ENCODE results near the gene CAMTA1.

Gene CAMTA1

DNA sequence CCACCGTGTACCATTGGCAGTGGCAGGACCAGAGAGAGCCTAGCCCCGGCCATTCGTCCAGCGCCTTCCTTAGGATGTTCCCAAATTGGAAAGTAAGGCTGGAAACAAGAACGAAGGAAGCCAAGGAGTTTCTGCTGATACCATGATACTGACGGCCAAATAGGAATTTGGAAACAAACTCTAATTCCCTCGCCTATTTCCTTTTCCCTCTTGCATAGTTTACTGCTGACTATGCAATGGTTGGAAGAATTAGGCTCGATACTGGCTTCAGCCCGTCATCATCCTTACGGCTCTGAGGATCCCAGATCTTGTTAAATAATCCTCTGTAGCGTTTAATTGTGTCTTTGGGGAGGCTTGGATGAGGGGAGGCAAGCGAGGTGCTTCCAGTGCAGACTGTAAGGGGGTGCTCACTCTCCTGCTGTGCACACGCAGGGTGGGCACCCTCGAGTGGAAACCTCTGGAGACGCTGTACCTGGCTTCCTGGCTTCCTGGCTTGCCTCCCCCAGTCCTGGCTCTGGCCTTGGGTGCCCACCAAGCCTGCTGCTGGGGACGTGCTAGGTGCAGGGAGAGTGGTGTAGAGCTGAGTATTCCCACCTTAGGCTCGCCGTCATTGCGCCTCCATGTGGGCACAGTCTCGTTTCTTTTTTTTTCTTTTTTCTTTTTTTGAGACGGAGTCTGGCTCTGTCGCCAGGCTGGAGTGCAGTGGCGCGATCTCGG, 27.4 kb upstream of the CAMTA1 start:
- no peak overlapping the region for H3K9ac ChIP-seq (ENCODE audit: low read length in 2 of 2)
- no peak overlapping the region for H3K27ac ChIP-seq (ENCODE audit: low read length)
- no peaks in the 10 kb centered on the region for H3K4me1 ChIP-seq (ENCODE audit: control insufficient read depth, insufficient read depth, low read length)

GRCh38 chr1:6761196-6761737, 24.0 kb upstream of the CAMTA1 start:
- Histone ChIP-seq H3K27ac (ENCODE audit: low read length) (no peak overlapping the region), H3K4me3 (ENCODE audit: low read length in 2 of 2) (no peak overlapping the region), H3K36me3 (ENCODE audit: control insufficient read depth in 2 of 2, insufficient read depth in 2 of 2, low read length in 2 of 2) (no peaks in the 10 kb centered on the region), H3K27me3 (ENCODE audit: control insufficient read depth in 1 of 2, insufficient read depth in 2 of 2, low read length in 2 of 2) (no peaks in the 10 kb centered on the region), H3K9me3 (ENCODE audit: control insufficient read depth in 2 of 2, low read length in 2 of 2) (no peaks in the 10 kb centered on the region), H3K4me1 (ENCODE audit: control insufficient read depth, insufficient read depth, low read length) (no peaks in the 10 kb centered on the region), H3K9ac (ENCODE audit: low read length in 2 of 2) (no peak overlapping the region)

More for the DNA sequence above, 27.4 kb upstream of the CAMTA1 start:
- Histone ChIP-seq H3K27me3 (ENCODE audit: control insufficient read depth in 1 of 2, insufficient read depth in 2 of 2, low read length in 2 of 2) (no peaks in the 10 kb centered on the region), H3K9me3 (ENCODE audit: control insufficient read depth in 2 of 2, low read length in 2 of 2) (no peaks in the 10 kb centered on the region), H3K36me3 (ENCODE audit: control insufficient read depth in 2 of 2, insufficient read depth in 2 of 2, low read length in 2 of 2) (no peaks in the 10 kb centered on the region), H3K4me3 (ENCODE audit: low read length in 2 of 2) (no peak overlapping the region)

DNA sequence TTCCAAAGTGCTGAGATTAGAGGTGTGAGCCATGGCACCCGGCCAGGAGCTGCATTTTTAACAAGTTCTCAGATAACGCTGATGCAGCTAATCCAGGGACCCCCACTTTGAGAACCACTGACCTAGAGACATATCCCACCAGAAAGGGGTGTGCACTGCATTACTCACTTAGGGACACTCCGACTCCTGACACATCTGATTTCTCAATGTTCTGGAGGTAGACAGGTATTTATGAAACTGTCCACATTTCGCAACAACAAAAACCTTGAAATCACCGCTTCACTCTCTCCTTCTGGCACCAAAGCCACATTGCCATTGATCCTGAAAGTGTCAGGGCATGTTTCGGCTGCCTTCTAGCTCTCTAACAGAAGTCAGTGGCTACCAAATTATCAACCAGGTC, 23.2 kb upstream of the CAMTA1 start:
- no peak overlapping the region for H3K9ac ChIP-seq (ENCODE audit: low read length in 2 of 2)
- no peak overlapping the region for H3K27ac ChIP-seq (ENCODE audit: low read length)
- H3K27me3 ChIP-seq (ENCODE audit: control insufficient read depth in 1 of 2, insufficient read depth in 2 of 2, low read length in 2 of 2): no peaks in the 10 kb centered on the region
- H3K36me3 ChIP-seq (ENCODE audit: control insufficient read depth in 2 of 2, insufficient read depth in 2 of 2, low read length in 2 of 2): no peaks in the 10 kb centered on the region
- no peak overlapping the region for H3K4me3 ChIP-seq (ENCODE audit: low read length in 2 of 2)
- no peaks in the 10 kb centered on the region for H3K4me1 ChIP-seq (ENCODE audit: control insufficient read depth, insufficient read depth, low read length)
- H3K9me3 ChIP-seq (ENCODE audit: control insufficient read depth in 2 of 2, low read length in 2 of 2): no peaks in the 10 kb centered on the region

- Histone ChIP-seq H3K36me3 (ENCODE audit: control insufficient read depth in 2 of 2, insufficient read depth in 2 of 2, low read length in 2 of 2) (no peaks in the 10 kb centered on the region), H3K4me3 (ENCODE audit: low read length in 2 of 2) (peak overlapping the region; percentile 40 to 55), H3K9me3 (ENCODE audit: control insufficient read depth in 2 of 2, low read length in 2 of 2) (no peaks in the 10 kb centered on the region), H3K4me1 (ENCODE audit: control insufficient read depth, insufficient read depth, low read length) (peaks cover 13% of the 10 kb centered on the region), H3K9ac (ENCODE audit: low read length in 2 of 2) (peak overlapping the region in 1 of 2 donors; percentile 0), H3K27ac (ENCODE audit: low read length) (peak overlapping the region; percentile 18), H3K27me3 (ENCODE audit: control insufficient read depth in 1 of 2, insufficient read depth in 2 of 2, low read length in 2 of 2) (peaks cover 0 to 2% of the 10 kb centered on the region in 2 donors)
These were observed 14.4 kb upstream of the CAMTA1 start for GRCh38 chr1:6770751-6771440.

DNA sequence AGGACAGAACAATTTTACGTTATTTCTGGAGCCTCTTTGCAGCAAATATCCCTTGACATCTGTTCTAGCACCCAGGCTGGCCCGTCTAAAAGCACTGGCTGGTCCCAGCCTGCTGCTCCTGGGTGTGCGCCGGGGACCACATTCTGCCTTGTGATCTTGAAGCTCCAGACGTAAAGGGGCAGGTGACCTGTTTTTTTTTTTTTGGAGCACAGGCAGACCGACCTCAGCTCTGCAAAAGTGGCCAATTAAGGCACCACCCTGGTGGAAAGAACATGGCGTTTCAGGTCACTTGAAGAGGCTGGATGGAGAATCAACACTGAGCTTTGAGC, 13.8 kb upstream of the CAMTA1 start:
- Histone ChIP-seq H3K4me1 (ENCODE audit: control insufficient read depth, insufficient read depth, low read length) (peaks cover 13% of the 10 kb centered on the region), H3K36me3 (ENCODE audit: control insufficient read depth in 2 of 2, insufficient read depth in 2 of 2, low read length in 2 of 2) (no peaks in the 10 kb centered on the region), H3K27ac (ENCODE audit: low read length) (peak overlapping the region; percentile 31), H3K9ac (ENCODE audit: low read length in 2 of 2) (no peak overlapping the region), H3K4me3 (ENCODE audit: low read length in 2 of 2) (peak overlapping the region; percentile 40 to 55), H3K9me3 (ENCODE audit: control insufficient read depth in 2 of 2, low read length in 2 of 2) (no peaks in the 10 kb centered on the region), H3K27me3 (ENCODE audit: control insufficient read depth in 1 of 2, insufficient read depth in 2 of 2, low read length in 2 of 2) (peaks cover 0 to 2% of the 10 kb centered on the region in 2 donors)

DNA sequence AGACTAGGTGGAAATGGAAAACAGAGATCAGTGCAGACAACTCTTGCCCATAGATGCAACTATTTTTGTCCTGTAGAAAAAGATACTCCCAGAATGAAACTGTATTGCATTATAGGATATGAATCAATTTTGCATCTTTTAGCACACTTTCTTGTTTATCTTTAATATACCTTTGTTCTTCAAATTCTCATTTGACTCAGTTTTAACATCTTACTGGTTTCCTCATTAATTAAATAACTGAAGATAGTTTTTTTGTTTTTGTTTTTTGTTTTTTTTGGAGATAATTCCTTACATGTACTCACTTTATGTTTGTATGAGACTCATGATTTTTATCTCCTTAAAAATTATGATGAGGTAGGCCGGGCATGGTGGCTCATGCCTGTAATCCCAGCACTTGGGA, 10.9 kb upstream of the CAMTA1 start:
- H3K27ac ChIP-seq (ENCODE audit: low read length): no peak overlapping the region
- no peak overlapping the region for H3K9ac ChIP-seq (ENCODE audit: low read length in 2 of 2)
- no peaks in the 10 kb centered on the region for H3K27me3 ChIP-seq (ENCODE audit: control insufficient read depth in 1 of 2, insufficient read depth in 2 of 2, low read length in 2 of 2)
- no peaks in the 10 kb centered on the region for H3K36me3 ChIP-seq (ENCODE audit: control insufficient read depth in 2 of 2, insufficient read depth in 2 of 2, low read length in 2 of 2)
- peaks cover 13% of the 10 kb centered on the region for H3K4me1 ChIP-seq (ENCODE audit: control insufficient read depth, insufficient read depth, low read length)
- H3K9me3 ChIP-seq (ENCODE audit: control insufficient read depth in 2 of 2, low read length in 2 of 2): no peaks in the 10 kb centered on the region
- no peak overlapping the region for H3K4me3 ChIP-seq (ENCODE audit: low read length in 2 of 2)

- Histone ChIP-seq H3K4me1 (ENCODE audit: control insufficient read depth, insufficient read depth, low read length) (peaks cover 13% of the 10 kb centered on the region), H3K27me3 (ENCODE audit: control insufficient read depth in 1 of 2, insufficient read depth in 2 of 2, low read length in 2 of 2) (no peaks in the 10 kb centered on the region), H3K27ac (ENCODE audit: low read length) (no peak overlapping the region), H3K36me3 (ENCODE audit: control insufficient read depth in 2 of 2, insufficient read depth in 2 of 2, low read length in 2 of 2) (no peaks in the 10 kb centered on the region), H3K9ac (ENCODE audit: low read length in 2 of 2) (no peak overlapping the region), H3K4me3 (ENCODE audit: low read length in 2 of 2) (no peak overlapping the region), H3K9me3 (ENCODE audit: control insufficient read depth in 2 of 2, low read length in 2 of 2) (no peaks in the 10 kb centered on the region)
These were observed 9.8 kb upstream of the CAMTA1 start for GRCh38 chr1:6775261-6776043.

GRCh38 chr1:6776389-6776788, 8.9 kb upstream of the CAMTA1 start:
- Histone ChIP-seq H3K4me1 (ENCODE audit: control insufficient read depth, insufficient read depth, low read length) (peaks cover 4% of the 10 kb centered on the region), H3K9ac (ENCODE audit: low read length in 2 of 2) (no peak overlapping the region), H3K27me3 (ENCODE audit: control insufficient read depth in 1 of 2, insufficient read depth in 2 of 2, low read length in 2 of 2) (no peaks in the 10 kb centered on the region), H3K27ac (ENCODE audit: low read length) (no peak overlapping the region), H3K36me3 (ENCODE audit: control insufficient read depth in 2 of 2, insufficient read depth in 2 of 2, low read length in 2 of 2) (no peaks in the 10 kb centered on the region), H3K9me3 (ENCODE audit: control insufficient read depth in 2 of 2, low read length in 2 of 2) (no peaks in the 10 kb centered on the region), H3K4me3 (ENCODE audit: low read length in 2 of 2) (no peak overlapping the region)

DNA sequence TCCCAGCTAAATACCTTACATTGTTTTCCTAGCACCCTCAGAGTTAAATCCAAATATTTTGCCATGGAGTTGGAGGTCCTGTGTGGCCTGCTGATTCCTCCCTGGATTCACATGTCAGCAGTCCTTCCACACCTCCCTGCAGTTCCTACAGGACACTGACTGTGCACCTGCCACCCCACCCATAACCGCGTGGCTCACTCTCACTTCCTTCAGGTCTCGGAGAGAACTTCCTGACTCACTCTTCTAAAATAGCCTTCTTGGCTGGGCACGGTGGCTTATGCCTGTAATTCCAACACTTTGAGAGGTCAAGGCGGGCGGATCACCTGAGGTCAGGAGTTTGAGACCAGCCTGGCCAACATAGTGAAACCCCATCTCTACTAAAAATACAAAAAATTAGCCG, 8.4 kb upstream of the CAMTA1 start:
- Histone ChIP-seq H3K27ac (ENCODE audit: low read length) (no peak overlapping the region), H3K36me3 (ENCODE audit: control insufficient read depth in 2 of 2, insufficient read depth in 2 of 2, low read length in 2 of 2) (no peaks in the 10 kb centered on the region), H3K9me3 (ENCODE audit: control insufficient read depth in 2 of 2, low read length in 2 of 2) (no peaks in the 10 kb centered on the region), H3K4me1 (ENCODE audit: control insufficient read depth, insufficient read depth, low read length) (no peaks in the 10 kb centered on the region), H3K9ac (ENCODE audit: low read length in 2 of 2) (no peak overlapping the region), H3K27me3 (ENCODE audit: control insufficient read depth in 1 of 2, insufficient read depth in 2 of 2, low read length in 2 of 2) (no peaks in the 10 kb centered on the region), H3K4me3 (ENCODE audit: low read length in 2 of 2) (no peak overlapping the region)

DNA sequence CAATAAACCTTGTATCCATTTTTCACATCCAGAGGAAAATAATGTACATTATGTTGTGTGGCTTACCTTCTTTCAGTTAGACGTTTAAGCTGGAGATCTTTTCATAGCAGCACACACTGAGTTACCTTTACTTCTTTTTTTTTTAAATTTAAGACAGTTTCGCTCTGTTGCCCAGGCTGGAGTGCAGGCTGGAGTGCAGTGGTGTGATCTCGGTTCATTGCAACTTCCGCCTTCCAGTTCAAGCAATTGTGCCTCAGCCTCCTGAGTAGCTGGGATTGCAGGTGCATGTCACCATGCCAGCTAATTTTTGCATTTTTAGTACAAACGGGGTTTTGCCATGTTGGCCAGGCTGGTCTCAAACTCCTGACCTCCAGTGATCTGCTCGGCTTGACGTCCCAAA, 7.4 kb upstream of the CAMTA1 start:
- Histone ChIP-seq H3K27me3 (ENCODE audit: control insufficient read depth in 1 of 2, insufficient read depth in 2 of 2, low read length in 2 of 2) (no peaks in the 10 kb centered on the region), H3K36me3 (ENCODE audit: control insufficient read depth in 2 of 2, insufficient read depth in 2 of 2, low read length in 2 of 2) (no peaks in the 10 kb centered on the region), H3K9ac (ENCODE audit: low read length in 2 of 2) (no peak overlapping the region), H3K4me3 (ENCODE audit: low read length in 2 of 2) (no peak overlapping the region), H3K9me3 (ENCODE audit: control insufficient read depth in 2 of 2, low read length in 2 of 2) (no peaks in the 10 kb centered on the region), H3K4me1 (ENCODE audit: control insufficient read depth, insufficient read depth, low read length) (no peaks in the 10 kb centered on the region), H3K27ac (ENCODE audit: low read length) (no peak overlapping the region)
